Measurements from ENCODE around the gene NHSL2.
"Not testable (repeated sequence)": the region's sequence is repeated elsewhere in the genome, so short reads cannot be mapped to it uniquely, and the experiment has no call there.

The NHSL2 gene

DNA sequence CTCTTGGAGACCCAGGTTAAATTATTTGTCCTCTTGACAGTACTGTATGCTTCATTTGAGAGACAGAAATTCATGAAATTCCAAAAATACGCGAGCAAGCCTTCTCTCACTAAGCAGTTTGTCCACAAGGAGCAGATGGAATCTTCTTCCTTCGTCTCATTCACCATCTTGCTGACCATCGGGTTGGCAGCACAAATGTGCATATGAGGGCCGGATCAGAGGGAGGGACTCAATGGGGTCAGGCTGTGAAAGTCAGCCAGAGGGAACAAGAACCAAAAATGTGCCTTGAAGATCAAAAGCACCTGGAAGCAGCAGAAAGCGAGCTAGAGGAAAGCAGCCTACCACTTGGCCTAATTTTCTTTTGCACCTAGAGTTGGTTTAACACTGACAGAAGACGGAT is 16.4 kb downstream of the NHSL2 start:
- DNase-seq = no peak

DNA sequence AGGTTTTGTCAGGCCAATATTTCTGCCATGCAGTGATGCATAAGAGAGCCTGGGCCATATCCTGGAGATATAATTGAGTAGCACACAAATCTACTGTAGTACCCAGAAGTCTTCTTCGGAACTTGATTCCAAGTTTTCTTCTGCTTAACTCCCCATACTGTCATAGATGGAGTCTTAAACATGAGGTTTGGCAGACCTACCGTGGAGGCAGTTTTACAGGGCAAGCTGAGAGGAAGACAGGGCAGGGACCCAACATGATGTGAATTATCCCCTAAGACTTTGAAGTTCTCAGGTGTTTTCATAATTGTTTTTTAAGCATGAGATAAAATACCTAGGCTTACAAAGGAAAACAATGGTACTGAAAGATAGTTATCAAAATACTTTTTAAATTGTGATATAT is 18.2 kb downstream of the NHSL2 start:
- no peak for DNase-seq

DNA sequence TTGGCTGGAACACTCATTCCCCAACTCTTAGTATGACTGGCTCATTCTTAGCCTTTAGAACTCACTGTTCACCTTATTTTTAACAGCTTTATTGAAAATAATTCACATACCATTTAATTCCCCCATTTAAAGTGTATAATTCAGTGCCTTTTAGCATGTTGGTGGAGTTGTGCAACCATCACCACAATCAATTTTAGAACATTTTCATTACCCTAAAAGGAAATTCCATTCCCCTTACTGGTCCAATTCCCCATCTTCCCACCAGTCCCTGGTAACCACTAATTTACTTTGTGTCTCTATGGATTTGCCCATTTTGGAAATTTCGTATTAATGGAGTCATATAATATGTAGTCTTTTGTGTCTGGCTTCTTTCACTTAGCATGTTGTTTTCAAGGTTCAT is 19.7 kb downstream of the NHSL2 start:
- DNase-seq = no peak

DNA sequence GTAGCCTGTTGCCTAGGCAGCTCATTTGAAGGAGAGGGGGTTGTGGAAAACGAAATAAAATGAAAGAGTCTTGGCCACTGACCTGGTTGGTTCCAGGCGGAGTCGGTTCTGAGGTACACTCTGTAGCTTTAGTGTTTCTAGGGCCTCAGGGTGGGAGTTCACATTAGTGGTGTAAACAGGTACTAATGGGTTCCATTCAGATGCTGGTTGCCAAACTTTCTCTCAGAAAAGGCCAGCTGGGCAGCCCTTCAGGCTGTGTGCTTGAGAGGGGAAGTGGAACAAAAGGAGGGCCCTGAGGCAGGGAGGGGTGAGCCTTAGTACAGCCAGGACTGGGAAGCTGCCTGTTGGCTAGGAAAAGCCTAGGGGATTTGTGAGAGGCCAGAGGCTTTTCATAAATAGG is 24.8 kb downstream of the NHSL2 start:
- no peak for DNase-seq

DNA sequence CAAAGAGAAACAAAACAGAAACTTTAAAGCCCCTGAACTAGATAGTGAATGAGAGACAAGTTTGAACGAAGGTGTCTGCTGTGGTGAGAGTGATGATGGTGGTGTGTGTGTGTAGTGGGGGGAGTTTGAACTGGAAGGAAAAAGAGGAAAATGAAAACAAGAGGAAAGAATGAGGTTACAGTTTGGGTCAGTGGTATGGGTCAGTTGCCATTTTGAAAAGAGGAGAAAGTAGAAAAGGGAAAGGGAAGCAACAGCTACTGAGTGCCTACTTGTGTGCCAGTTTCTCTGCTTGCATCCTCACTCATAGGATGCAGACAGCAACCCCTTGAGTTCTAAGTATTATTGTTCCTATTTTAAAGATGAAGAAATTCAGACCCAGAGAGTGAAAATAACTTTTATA is 26.0 kb downstream of the NHSL2 start:
- DNase-seq = no peak

DNA sequence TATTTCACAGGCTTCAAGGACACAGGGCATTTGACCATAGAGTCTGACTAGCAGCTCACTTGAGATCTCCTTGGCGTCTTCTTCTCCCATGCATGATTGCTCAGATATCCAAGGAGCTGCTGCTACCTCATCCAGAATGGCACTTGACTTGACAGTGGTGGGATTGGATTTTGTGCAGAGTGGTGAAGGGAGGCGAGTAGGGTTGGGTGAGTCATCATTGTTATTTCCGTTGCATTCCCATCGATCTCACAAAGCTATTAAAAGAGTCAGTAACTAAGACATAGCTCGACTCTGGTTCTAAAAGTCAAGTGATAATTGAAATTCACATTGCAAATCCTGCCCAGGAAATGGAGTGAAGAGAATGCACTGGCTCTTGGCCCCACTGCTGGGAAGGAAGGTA is 27.7 kb downstream of the NHSL2 start:
- DNase-seq = no peak

DNA sequence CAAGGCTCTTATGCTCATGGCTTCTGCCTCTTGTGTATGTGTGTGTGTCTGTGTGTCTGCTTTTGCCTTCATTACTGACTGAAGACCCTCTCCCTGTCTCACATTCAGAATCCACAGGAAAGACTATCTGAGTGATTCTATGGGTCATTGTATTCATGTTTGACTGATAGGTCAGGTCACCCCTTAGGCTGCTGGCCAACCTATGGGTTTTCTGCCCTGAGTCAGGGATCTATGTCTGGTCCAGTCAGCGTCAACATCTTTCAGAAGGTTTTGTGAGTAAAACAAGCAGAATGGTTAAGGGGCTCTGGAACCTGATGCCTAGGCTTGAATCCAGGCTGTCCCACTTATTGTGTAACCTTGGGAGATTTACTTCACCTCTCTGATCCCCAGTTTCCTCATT is 30.5 kb downstream of the NHSL2 start:
- no peak for DNase-seq

DNA sequence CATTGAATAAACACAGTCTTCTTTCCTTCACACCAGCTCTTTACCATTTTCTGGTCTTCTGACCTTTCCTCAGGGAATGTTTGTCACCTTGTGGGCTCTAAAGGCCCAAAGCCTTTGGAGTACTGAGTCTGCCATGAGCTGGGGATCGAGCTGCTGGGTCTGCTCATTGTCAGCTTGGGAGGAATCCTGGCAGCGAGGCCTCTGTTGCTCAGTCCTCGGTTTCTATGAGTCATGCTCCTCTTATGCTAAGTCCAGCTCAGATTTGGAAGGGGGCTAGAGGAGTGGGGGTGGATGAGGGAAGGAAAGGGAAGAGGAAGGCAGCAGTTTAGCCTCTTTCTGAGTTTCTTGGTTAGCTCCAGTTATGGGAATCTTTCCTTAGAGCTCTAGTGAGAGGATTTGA is 31.1 kb downstream of the NHSL2 start:
- no peak for DNase-seq

DNA sequence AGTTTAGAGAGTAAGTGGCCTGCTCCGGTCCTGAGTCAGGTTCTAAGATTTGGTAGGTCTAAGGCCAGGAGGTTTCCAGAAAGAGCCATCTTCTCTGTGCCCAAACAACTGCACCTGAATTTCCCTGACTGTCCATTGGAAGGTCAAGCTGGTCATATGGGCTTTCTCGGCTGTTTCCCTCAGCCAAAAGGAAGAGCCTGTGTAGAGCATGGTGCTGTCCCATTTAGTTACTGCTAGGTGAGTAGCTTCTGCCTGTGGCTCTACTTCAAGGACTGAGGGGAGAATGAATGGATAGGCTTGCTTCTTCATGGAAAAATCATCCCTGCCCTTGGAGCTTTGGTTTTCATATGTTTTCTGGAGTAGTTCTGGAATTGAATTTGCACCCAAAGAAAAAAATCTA is 33.7 kb downstream of the NHSL2 start:
- DNase-seq = no peak

DNA sequence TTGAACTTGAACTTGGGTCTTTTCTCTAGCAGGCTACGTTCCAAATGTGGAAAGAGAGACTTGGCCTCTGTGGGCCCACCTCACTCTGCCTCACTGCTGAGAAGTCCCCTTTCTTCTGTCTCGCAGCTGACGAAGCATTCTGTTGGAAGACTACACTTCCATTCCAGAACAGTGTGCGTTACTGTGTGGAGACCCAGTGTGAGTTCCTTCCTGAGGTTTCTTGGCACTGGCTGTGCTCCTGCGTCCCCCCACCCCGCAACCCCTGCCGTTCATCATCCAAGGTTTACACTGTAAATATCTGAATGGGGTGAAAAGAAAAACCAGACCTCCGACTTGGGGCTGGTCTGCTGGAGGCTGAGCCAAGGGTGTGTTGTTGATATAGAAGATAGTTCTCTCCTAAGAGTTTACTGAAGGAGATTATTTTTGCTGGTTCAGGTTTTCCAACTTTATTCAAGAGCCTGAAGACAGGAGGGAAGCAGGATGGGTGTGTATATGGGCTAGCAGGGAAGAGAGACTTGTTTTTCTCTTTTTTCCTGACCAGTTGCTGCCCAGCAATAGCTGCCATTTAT is 34.7 kb downstream of the NHSL2 start:
- DNase-seq = no peak

DNA sequence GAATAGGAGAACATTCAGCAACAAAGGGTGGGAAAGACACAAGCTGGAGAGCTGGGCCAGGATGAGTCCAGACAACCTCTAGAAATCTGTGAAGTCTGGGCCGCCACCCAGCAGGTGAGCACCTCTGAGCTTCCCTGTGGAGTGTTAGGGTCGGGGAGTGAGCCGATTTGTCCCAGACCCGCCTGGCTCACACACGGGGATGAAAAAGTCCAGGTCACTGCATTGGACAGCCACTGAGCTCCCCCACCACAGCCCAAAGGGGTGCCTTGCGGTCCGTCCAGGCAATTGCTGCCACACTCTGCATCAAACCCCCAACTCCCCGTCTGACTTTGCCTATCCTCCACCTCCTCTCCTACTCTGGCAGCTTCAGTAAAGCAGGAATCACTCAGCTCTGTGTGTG is 38.7 kb downstream of the NHSL2 start:
- no peak for DNase-seq

DNA sequence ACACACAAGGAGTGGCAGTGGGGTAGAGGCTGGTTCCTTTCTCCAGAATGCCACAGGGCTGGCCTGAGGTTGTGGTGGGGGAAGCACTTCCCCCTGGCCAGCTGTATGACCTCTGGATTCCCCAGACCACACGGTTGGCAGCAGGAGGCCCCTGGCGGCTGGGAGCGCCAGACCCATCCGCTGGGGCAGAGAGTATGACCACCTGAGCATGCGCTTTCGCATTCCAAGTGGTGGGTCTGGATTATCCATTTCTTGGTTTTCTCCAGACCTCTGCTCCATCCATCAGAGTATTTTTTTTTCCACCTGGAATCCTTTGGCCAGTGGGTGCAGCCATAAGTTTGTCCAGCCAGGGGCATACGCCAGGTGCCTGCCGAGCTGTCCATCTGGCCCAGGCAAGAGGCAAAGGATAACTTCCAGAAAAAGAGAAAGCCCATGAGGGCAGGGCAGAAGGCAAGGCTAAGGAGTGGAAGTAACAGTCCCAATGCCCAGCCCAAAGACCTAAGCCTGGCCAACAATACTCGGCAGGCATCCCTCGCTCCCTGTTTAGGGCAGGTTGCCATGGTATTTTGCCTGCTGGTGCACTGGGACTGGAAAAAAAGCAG is 39.3 kb downstream of the NHSL2 start:
- no peak for DNase-seq

DNA sequence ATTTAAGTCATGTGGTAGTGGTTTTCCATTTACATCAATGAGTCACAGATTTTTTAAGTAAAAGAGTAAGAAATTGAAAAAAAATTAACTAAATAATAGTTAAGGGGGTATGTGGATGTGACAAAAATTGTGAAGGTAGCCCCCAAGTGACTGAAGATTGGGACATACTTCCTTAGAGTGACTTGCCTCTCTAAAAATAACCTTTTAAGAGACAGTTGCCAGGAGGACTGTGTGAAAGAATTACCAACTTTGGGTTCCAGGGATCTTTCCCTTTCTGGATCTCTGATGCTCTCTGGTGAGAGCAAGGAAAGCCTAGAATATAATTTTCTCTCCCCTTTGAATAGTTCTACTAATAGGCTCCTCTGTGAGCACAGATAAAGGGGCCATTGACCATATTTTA is 42.7 kb downstream of the NHSL2 start:
- no peak for DNase-seq

DNA sequence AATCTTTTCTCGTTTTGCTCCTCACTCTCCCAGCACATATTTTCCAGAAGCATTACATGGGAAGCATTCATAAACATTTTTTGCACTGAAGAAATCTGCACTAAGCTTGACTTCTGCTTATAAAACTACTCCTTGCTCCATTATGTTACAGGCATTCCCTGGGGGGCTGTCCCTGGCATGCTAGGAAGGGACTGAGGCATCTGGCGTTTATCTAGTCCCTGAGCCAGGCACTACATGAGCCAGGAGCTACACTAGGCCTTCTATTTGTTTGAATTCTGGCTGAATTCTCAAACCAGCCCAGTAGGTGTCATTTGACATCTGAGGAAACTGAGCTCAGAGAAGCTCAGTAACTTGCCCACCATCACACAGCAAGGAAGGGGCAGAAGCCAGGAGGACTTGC is 43.3 kb downstream of the NHSL2 start:
- no peak for DNase-seq

DNA sequence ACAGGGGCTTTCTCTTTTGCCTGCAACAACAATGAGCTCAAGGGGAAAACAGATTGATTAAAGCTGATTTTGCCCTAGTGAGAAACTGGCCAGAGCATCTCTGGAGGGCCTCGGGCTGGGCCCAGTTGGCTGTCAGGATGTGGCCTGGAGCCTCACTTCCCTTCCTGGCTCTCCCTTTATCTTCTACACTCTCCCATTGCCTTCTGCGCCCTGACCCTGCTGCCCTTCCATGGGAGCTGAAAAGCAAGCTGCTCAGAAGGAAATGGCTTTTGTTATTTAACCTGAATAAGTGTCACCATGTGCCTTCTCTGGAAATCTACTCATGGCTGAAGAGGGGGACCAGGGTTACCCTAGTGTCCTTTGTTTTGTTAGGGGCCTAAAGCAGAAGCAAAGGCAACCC is 43.8 kb downstream of the NHSL2 start:
- DNase-seq = no peak

DNA sequence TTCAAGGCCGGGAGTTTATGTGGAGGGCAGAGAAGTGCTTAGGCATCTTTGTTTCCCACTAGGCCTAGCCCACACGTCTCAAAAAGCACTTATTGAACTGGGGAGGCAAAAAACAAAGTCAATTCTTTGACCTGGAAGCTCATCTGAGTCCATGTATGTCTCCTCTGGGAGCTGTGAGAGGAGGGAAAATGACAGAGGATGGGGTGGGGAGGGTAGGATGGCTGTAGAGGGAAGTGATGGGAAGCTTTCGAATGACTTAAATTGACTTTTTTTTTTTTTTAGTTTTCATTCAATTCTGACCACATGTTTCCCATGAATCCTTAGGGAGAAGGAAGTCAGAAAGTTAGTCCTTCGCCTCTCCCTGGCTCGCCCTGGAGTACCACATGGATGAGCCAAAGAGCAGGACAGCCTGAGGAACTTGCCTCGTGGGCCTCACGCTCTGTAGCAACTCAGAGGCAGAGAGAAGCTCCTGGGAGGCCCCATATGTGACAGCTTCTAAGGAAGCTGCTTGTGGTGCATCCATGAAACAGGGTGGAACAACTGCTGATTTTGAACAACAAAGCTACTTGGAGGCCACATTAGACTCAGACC is 45.0 kb downstream of the NHSL2 start:
- no peak for DNase-seq

DNA sequence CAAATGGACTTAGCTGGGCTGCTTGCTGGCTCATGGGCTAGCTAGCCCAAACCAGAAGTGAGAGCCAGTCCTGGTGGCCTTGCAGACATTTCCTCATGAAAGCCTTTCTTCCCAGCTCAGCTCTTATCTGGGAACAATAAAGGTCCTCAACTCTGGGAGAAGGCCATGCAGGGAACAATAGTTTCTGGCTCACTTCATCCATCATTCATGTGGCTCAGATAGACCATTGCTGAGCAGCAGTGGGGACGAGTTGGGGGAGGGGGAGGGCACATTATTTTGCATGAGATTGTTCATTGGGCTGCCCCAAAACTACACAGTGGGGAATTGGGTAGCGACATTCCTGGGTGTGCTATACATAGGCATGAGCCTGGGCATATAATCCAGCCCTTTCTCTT is 47.6 kb downstream of the NHSL2 start:
- DNase-seq = no peak

DNA sequence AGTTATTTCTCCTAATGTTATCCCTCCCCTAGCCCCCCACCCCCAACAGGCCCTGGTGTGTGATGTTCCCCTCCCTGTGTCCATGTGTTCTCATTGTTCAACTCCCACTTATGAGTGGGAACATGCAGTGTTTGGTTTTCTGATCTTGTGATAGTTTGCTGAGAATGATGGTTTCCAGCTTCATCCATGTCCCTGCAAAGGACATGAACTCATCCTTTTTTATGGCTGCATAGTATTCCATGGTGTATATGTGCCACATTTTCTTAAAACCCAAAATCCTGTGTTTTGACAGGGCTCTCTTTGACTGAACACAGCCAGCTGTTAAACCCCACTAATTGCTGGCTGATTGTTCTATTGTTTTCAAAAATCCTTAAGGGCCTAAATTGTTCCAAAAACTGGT is 53.5 kb downstream of the NHSL2 start:
- DNase-seq = not testable (repeated sequence)

DNA sequence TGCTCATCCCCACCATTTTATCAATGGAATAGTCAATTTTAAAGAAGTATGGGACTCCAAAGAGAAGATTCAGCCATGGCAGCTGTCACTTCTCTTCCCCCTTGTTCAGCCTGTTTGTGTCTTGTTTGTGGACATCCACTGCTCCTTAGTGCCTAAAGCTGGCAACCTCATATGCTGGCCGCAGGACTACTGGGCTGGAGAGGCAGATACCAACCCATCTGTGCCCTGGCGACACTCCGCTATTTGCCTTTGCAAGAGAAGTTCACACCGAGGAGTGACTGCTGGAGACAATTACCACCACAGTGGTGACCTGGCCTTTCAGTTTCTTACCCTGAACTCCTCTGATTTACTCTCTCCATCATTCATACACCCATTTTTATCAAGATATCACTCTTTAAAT is 64.3 kb downstream of the NHSL2 start:
- DNase-seq = no peak

DNA sequence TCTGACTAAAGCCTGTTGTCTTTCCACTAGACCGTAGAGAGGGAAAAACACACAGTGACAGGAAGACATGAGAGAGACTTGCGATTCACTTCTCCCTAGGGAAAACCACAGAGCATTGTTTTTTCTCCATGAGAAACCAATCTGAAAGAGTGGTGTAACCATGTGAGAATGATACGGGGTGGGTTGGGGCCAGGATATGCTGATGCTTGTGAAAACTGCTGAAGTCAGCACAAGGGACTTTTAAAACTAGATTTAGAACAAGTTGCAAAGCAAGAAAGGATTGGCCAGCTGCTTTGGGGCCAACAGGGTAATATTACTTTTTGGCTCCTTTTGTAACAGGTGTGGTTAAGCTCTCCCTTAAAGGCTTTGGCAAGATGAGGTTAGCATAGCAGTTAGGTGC is 66.1 kb downstream of the NHSL2 start:
- no peak for DNase-seq

DNA sequence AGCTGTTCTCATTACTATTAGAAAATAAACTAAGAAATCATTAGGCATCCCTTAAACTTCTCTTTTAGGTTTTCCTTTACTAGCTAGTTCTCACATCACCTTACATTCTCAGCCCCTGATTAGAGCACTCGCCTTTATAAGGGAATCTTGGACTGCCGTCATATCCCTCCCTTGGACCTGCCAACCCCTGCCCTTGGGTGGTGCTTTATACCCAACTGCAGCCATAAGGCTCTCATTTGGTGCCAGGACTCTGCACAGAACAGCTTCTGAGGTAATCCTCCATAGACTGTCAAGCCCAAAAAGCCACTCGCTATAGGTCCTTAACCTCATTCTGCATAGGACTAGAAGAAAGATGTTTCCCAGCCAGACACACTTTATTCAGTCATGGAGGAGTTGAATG is 67.5 kb downstream of the NHSL2 start:
- DNase-seq = no peak

DNA sequence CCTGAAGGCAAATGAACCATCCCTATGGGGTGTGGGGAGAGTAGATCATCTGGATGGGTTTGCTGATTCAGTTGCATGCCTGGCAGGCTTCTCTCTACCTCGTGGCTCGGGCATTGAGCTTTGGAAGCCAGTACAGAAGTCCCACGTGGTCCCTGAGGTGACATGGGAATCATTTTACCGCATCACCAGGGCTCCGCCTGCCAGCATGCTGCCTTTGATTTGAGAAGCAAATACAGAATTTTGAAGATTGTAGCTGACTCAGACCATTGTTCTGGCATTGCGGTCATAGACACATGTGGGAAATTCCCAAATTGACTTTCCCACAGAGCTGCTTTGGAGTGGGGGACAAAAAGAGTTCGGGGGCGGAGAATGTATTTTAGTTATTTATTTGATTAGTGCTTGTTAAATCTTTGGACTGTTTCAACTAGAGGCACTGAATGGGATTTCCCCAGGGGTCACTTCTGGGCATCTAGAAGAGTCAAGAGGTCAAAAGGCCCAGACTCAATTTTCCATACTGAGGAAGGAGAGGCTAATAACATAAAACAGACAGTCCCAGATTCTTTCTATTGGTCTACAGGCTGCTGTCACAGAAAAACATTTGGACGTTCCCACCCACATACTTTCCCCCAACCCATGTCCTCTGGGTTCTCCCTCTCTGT is 79.3 kb downstream of the NHSL2 start:
- no peak for DNase-seq

DNA sequence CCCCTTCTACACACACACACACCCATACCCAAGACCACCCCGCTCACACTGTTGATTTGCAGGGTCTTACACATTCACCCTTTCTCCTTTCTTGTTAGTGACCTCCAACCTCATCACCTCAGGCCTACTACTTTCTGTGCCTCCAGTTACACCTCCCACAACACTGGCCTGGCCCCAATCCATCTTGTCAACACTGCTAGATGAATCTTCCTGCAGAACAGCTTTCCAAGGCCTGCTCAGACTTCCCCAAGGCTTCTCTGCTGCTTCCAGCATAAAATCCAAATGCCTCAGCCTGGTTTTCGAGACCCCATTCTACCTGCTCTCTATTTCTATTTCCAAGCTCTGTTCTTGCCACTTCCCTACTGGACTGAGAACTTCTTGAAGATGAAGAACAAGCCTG is 79.9 kb downstream of the NHSL2 start:
- DNase-seq = no peak

DNA sequence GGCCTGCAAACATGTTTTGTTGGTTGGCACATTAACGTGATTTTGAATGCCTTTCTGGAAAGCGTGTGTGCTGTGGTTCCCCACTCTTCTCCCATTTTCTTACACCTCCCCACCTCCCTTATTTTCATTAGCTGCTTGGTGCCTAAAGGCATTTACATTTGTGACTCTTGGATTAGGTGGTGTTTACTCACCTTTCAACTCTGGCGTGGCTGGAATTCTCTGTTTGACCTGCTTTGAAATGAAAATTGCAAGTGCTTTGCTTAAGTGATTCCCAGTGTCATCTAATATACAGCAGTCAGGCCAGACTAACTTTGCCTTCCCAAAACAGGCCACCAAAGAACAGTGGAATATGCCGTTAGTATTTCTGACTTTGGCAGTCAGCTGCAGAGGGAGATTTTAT is 80.5 kb downstream of the NHSL2 start:
- no peak for DNase-seq

DNA sequence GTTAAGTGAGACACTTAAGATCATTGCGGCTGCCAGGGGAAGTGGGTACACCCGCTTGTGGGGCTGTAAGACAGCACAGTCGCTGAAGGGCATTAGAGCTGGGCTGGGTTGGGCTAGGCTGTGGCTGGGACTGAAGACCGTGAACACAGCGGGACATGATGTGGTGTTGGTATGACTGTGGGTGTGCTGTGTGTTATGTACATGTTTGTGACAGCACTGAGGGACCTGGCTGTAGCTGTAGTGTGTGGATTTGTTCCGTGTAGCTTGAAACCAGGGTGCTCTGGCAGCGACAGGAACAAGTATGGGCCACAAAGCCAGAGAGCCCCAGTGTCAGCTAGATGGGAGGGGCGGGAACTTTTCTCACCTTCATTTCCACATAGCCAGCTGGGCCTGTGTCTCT is 82.1 kb downstream of the NHSL2 start:
- DNase-seq = no peak

Measured in NCI-H1694 (cell line).